HAP-1 (cell line): ENCODE results near the gene TMEM39B.
"Not testable (repeated sequence)": the region's sequence is repeated elsewhere in the genome, so short reads cannot be mapped to it uniquely, and the experiment has no call there.

Experiments
- DNase-seq, 2 experiments: peaks; one replicate each; pipeline ENCODE4 v3.0.0-alpha.2; 2016 to 2020; ENCODE audit warnings: low spot score in 2 of 2
- H3K27me3 ChIP-seq: fragments of 250-450 bp; sonication (Bioruptor Pico); 2 replicates; pipeline ENCODE4 v1.5.1; 2020; ENCODE audit warnings: low read depth, mild to moderate bottlenecking, moderate library complexity
- H3K36me3 ChIP-seq: fragments of 250-450 bp; sonication (Bioruptor Pico); replicated peaks from 2 replicates; pipeline ENCODE4 v1.5.1; 2020; ENCODE audit warnings: mild to moderate bottlenecking
- H3K4me1 ChIP-seq: fragments of 250-450 bp; sonication (Bioruptor Pico); 2 replicates; pipeline ENCODE4 v1.5.1; 2020; ENCODE audit warnings: mild to moderate bottlenecking
- H3K4me3 ChIP-seq: fragments of 250-450 bp; sonication (Bioruptor Pico); 2 replicates; pipeline ENCODE4 v1.5.1; 2020; ENCODE audit warnings: mild to moderate bottlenecking, moderate library complexity
- H3K9me3 ChIP-seq: fragments of 250-450 bp; sonication (Bioruptor Pico); 2 replicates; pipeline ENCODE4 v1.5.1; 2020; ENCODE audit warnings: mild to moderate bottlenecking, moderate library complexity
- in situ Hi-C: fragments of 300-500 bp; cut with MboI; formaldehyde crosslinking; loops from 3 replicates; pipeline ENCODE4 v1.14.3; 2020; ENCODE audit warnings: low sequenced_read_pairs, inconsistent platforms, mixed read lengths

The TMEM39B gene

GRCh38 chr1:32111040-32111623 lies 38.4 kb downstream of the TMEM39B start:
- no peaks in the 10 kb centered on the region for H3K27me3 ChIP-seq
- H3K4me3 ChIP-seq, result no peak overlapping the region
- peaks cover 13% of the 10 kb centered on the region for H3K36me3 ChIP-seq
- H3K4me1 ChIP-seq, result peaks cover 6% of the 10 kb centered on the region
- no peak for DNase-seq
- H3K9me3 ChIP-seq, result no peaks in the 10 kb centered on the region
- in situ Hi-C loops, result no loop called here

- no peak overlapping the region for H3K4me3 ChIP-seq
- no peak for DNase-seq
- in situ Hi-C loops, result no loop called here
Observed at GRCh38 chr1:32111789-32112188, 39.0 kb downstream of the TMEM39B start.

GRCh38 chr1:32112806-32113375 lies 40.2 kb downstream of the TMEM39B start:
- no peak for DNase-seq
- Histone ChIP-seq H3K4me1 (peaks cover 6% of the 10 kb centered on the region), H3K4me3 (no peak overlapping the region), H3K27me3 (no peaks in the 10 kb centered on the region), H3K9me3 (no peaks in the 10 kb centered on the region), H3K36me3 (peaks cover 13% of the 10 kb centered on the region)
- in situ Hi-C loops, result no loop called here

More at GRCh38 chr1:32111789-32112188, 39.0 kb downstream of the TMEM39B start:
- H3K9me3 ChIP-seq, result no peaks in the 10 kb centered on the region
- H3K36me3 ChIP-seq, result peaks cover 13% of the 10 kb centered on the region
- no peaks in the 10 kb centered on the region for H3K27me3 ChIP-seq
- peaks cover 6% of the 10 kb centered on the region for H3K4me1 ChIP-seq

GRCh38 chr1:32113436-32113835 lies 40.7 kb downstream of the TMEM39B start:
- H3K4me1 ChIP-seq, H3K9me3 ChIP-seq, H3K36me3 ChIP-seq, in situ Hi-C loops, DNase-seq, H3K4me3 ChIP-seq, H3K27me3 ChIP-seq: not testable (repeated sequence)

- Histone ChIP-seq H3K27me3 (no peaks in the 10 kb centered on the region), H3K4me1 (no peaks in the 10 kb centered on the region), H3K4me3 (no peak overlapping the region), H3K9me3 (no peaks in the 10 kb centered on the region), H3K36me3 (peaks cover 7% of the 10 kb centered on the region)
- in situ Hi-C loops, result no loop called here
- no peak for DNase-seq
Observed at GRCh38 chr1:32114420-32114819, 41.7 kb downstream of the TMEM39B start.

- in situ Hi-C loops, result no loop called here
- Histone ChIP-seq H3K4me3 (no peak overlapping the region), H3K27me3 (no peaks in the 10 kb centered on the region), H3K4me1 (no peaks in the 10 kb centered on the region), H3K36me3 (peaks cover 7% of the 10 kb centered on the region), H3K9me3 (no peaks in the 10 kb centered on the region)
- DNase-seq, result no peak
Observed at GRCh38 chr1:32115496-32115895, 42.8 kb downstream of the TMEM39B start.

GRCh38 chr1:32116531-32116930 lies 43.8 kb downstream of the TMEM39B start:
- no peaks in the 10 kb centered on the region for H3K4me1 ChIP-seq
- H3K27me3 ChIP-seq, result no peaks in the 10 kb centered on the region
- in situ Hi-C loops, result no loop called here
- peaks cover 7% of the 10 kb centered on the region for H3K36me3 ChIP-seq
- H3K4me3 ChIP-seq, result no peak overlapping the region
- no peak for DNase-seq
- no peaks in the 10 kb centered on the region for H3K9me3 ChIP-seq

GRCh38 chr1:32122151-32122550 lies 49.4 kb downstream of the TMEM39B start:
- H3K4me1 ChIP-seq, result peaks cover 9% of the 10 kb centered on the region
- in situ Hi-C loops, result no loop called here
- no peak for DNase-seq

GRCh38 chr1:32123361-32123760 lies 50.6 kb downstream of the TMEM39B start:
- H3K4me3 ChIP-seq, H3K9me3 ChIP-seq, in situ Hi-C loops, H3K36me3 ChIP-seq, H3K27me3 ChIP-seq, DNase-seq: not testable (repeated sequence)
- H3K4me1 ChIP-seq, result peaks cover 17% of the 10 kb centered on the region

More at GRCh38 chr1:32122151-32122550, 49.4 kb downstream of the TMEM39B start:
- Histone ChIP-seq H3K4me3 (no peak overlapping the region), H3K36me3 (no peaks in the 10 kb centered on the region), H3K9me3 (no peaks in the 10 kb centered on the region), H3K27me3 (no peaks in the 10 kb centered on the region)

- Histone ChIP-seq H3K36me3 (no peaks in the 10 kb centered on the region), H3K4me3 (no peak overlapping the region), H3K4me1 (peaks cover 17% of the 10 kb centered on the region), H3K9me3 (no peaks in the 10 kb centered on the region), H3K27me3 (no peaks in the 10 kb centered on the region)
- in situ Hi-C loops, result no loop called here
- DNase-seq, result no peak
Observed at GRCh38 chr1:32125313-32125712, 52.6 kb downstream of the TMEM39B start.

- H3K4me1 ChIP-seq, result peaks cover 17% of the 10 kb centered on the region
- in situ Hi-C loops, result no loop called here
Observed at GRCh38 chr1:32126770-32127169, 54.0 kb downstream of the TMEM39B start.

GRCh38 chr1:32127409-32128198 lies 54.9 kb downstream of the TMEM39B start:
- H3K4me3 ChIP-seq, result no peak overlapping the region
- no peak for DNase-seq
- peaks cover 17% of the 10 kb centered on the region for H3K4me1 ChIP-seq
- peaks cover 5% of the 10 kb centered on the region for H3K36me3 ChIP-seq
- H3K9me3 ChIP-seq, result no peaks in the 10 kb centered on the region
- H3K27me3 ChIP-seq, result no peaks in the 10 kb centered on the region
- in situ Hi-C loops, result no loop called here

More at GRCh38 chr1:32126770-32127169, 54.0 kb downstream of the TMEM39B start:
- H3K36me3 ChIP-seq, result peaks cover 5% of the 10 kb centered on the region
- H3K27me3 ChIP-seq, result no peaks in the 10 kb centered on the region
- no peak for DNase-seq
- H3K4me3 ChIP-seq, result no peak overlapping the region
- no peaks in the 10 kb centered on the region for H3K9me3 ChIP-seq

GRCh38 chr1:32128479-32128878 lies 55.7 kb downstream of the TMEM39B start:
- no peak for DNase-seq
- in situ Hi-C loops, result no loop called here
- H3K36me3 ChIP-seq, result peaks cover 5% of the 10 kb centered on the region
- peaks cover 13% of the 10 kb centered on the region for H3K4me1 ChIP-seq
- no peak overlapping the region for H3K4me3 ChIP-seq
- no peaks in the 10 kb centered on the region for H3K9me3 ChIP-seq
- H3K27me3 ChIP-seq, result no peaks in the 10 kb centered on the region

- Histone ChIP-seq H3K27me3 (no peaks in the 10 kb centered on the region), H3K4me3 (no peak overlapping the region), H3K9me3 (no peaks in the 10 kb centered on the region), H3K36me3 (peaks cover 5% of the 10 kb centered on the region), H3K4me1 (peaks cover 13% of the 10 kb centered on the region)
- DNase-seq, result no peak
- in situ Hi-C loops, result no loop called here
Observed at GRCh38 chr1:32128964-32129363, 56.2 kb downstream of the TMEM39B start.
